Measurements from ENCODE around the gene PPP3CA. TPM values are rescaled to one million over a fixed set of nuclear protein-coding genes. Genes with fewer than 3 reads are reported as not detected.

PPP3CA gene
- total RNA-seq, 1 experiment from 2014 or later: 33.8 TPM

GRCh38 chr4:100985576-100985975 is 361.8 kb downstream of the PPP3CA start:
- intact Hi-C loops (cut with micrococcal nuclease; ENCODE audit: unreplicated experiment): no loop called here
- peaks cover 8% of the 10 kb centered on the region for H3K4me1 ChIP-seq
- no peaks in the 10 kb centered on the region for H3K27me3 ChIP-seq (replicated peaks; ENCODE audit: control insufficient read depth, insufficient read depth, low read length)
- H3K27me3 Mint-ChIP-seq (ENCODE audit: insufficient read depth, unreplicated experiment): no peaks in the 10 kb centered on the region
- CTCF ChIA-PET: no interaction called here
- no peaks in the 10 kb centered on the region for H3K4me1 Mint-ChIP-seq (ENCODE audit: low read depth, unreplicated experiment)
- H3K36me3 ChIP-seq (ENCODE audit: control insufficient read depth, insufficient read depth, low read length): no peaks in the 10 kb centered on the region
- H3K9me3 ChIP-seq: no peaks in the 10 kb centered on the region
- H3K4me3 Mint-ChIP-seq (ENCODE audit: unreplicated experiment): no peak overlapping the region
- no peak for TF ChIP-seq CTCF (IDR thresholded peaks at IDR 0.05; ENCODE audit: insufficient read depth in 1 of 2, low read depth in 1 of 2, low read length in 1 of 2, severe bottlenecking in 1 of 2, unreplicated experiment in 1 of 2)
- no peak overlapping the region for H3K4me3 ChIP-seq (ENCODE audit: low read depth, low read length)
- H3K9me3 Mint-ChIP-seq (ENCODE audit: unreplicated experiment): no peaks in the 10 kb centered on the region
- no peak overlapping the region for H3K27ac Mint-ChIP-seq (ENCODE audit: unreplicated experiment)
- H3K36me3 Mint-ChIP-seq (ENCODE audit: insufficient read depth, unreplicated experiment): no peaks in the 10 kb centered on the region
- POLR2A ChIA-PET: no interaction called here
- DNase-seq: no peak
- no TSS peak for BruUV-seq (replicated peaks)

- Mint-ChIP-seq H3K36me3 (ENCODE audit: insufficient read depth, unreplicated experiment) (no peaks in the 10 kb centered on the region), H3K4me3 (ENCODE audit: unreplicated experiment) (no peak overlapping the region), H3K9me3 (ENCODE audit: unreplicated experiment) (no peaks in the 10 kb centered on the region), H3K27me3 (ENCODE audit: insufficient read depth, unreplicated experiment) (no peaks in the 10 kb centered on the region), H3K27ac (ENCODE audit: unreplicated experiment) (no peak overlapping the region), H3K4me1 (ENCODE audit: low read depth, unreplicated experiment) (no peaks in the 10 kb centered on the region)
- ChIA-PET POLR2A (no interaction called here), CTCF (no interaction called here)
- H3K36me3 ChIP-seq (ENCODE audit: control insufficient read depth, insufficient read depth, low read length): no peaks in the 10 kb centered on the region
- no TSS peak for BruUV-seq (replicated peaks)
- no peaks in the 10 kb centered on the region for H3K27me3 ChIP-seq (replicated peaks; ENCODE audit: control insufficient read depth, insufficient read depth, low read length)
- no peaks in the 10 kb centered on the region for H3K9me3 ChIP-seq
- DNase-seq: no peak
- TF ChIP-seq CTCF (IDR thresholded peaks at IDR 0.05; ENCODE audit: insufficient read depth in 1 of 2, low read depth in 1 of 2, low read length in 1 of 2, severe bottlenecking in 1 of 2, unreplicated experiment in 1 of 2): no peak
- peaks cover 8% of the 10 kb centered on the region for H3K4me1 ChIP-seq
- intact Hi-C loops (cut with micrococcal nuclease; ENCODE audit: unreplicated experiment): no loop called here
- H3K4me3 ChIP-seq (ENCODE audit: low read depth, low read length): no peak overlapping the region
Observed at GRCh38 chr4:100984901-100985300, 362.4 kb downstream of the PPP3CA start.

GRCh38 chr4:100983426-100983825 is 363.9 kb downstream of the PPP3CA start:
- ChIA-PET CTCF (no interaction called here), POLR2A (no interaction called here)
- Histone ChIP-seq H3K27me3 (replicated peaks; ENCODE audit: control insufficient read depth, insufficient read depth, low read length) (no peaks in the 10 kb centered on the region), H3K36me3 (ENCODE audit: control insufficient read depth, insufficient read depth, low read length) (no peaks in the 10 kb centered on the region), H3K4me1 (peaks cover 8% of the 10 kb centered on the region), H3K4me3 (ENCODE audit: low read depth, low read length) (no peak overlapping the region), H3K9me3 (no peaks in the 10 kb centered on the region)
- Mint-ChIP-seq H3K36me3 (ENCODE audit: insufficient read depth, unreplicated experiment) (no peaks in the 10 kb centered on the region), H3K4me3 (ENCODE audit: unreplicated experiment) (no peak overlapping the region), H3K9me3 (ENCODE audit: unreplicated experiment) (no peaks in the 10 kb centered on the region), H3K27ac (ENCODE audit: unreplicated experiment) (no peak overlapping the region), H3K27me3 (ENCODE audit: insufficient read depth, unreplicated experiment) (no peaks in the 10 kb centered on the region), H3K4me1 (ENCODE audit: low read depth, unreplicated experiment) (no peaks in the 10 kb centered on the region)
- intact Hi-C loops (cut with micrococcal nuclease; ENCODE audit: unreplicated experiment): no loop called here
- TF ChIP-seq CTCF (IDR thresholded peaks at IDR 0.05; ENCODE audit: insufficient read depth in 1 of 2, low read depth in 1 of 2, low read length in 1 of 2, severe bottlenecking in 1 of 2, unreplicated experiment in 1 of 2): no peak
- DNase-seq: no peak
- BruUV-seq (replicated peaks): no TSS peak
